Thoracic aorta endothelial cell (primary cell): ENCODE data around the gene C3orf80. TPM values are rescaled to one million over a fixed set of nuclear protein-coding genes. Genes with fewer than 3 reads are reported as not detected.

ENCODE experiments used
- total RNA-seq: library from RNA; depleted of rRNA; stranded (reverse); fragments of >200 nt; gene quantifications from 2 replicates; pipeline ENCODE4 v1.2.3, GENCODE V29; 2012

The C3orf80 gene
- not detected in 2 replicates for total RNA-seq

GRCh38 chr3:160225176-160226025 is at the start of gene C3orf80:
TSS of gene C3orf80 (plus strand) at chr3:160225422. CDS start at chr3:160225636, 214 bp downstream.

Other genes starting within 250 kb of the C3orf80 start
- 0.65 and 0.80 TPM in 2 replicates for gene IL12A, start 236.6 kb upstream of the C3orf80 start, total RNA-seq
- gene IFT80, start 173.8 kb downstream of the C3orf80 start, total RNA-seq, result 32.3 and 42.2 TPM in 2 replicates
- 245 and 315 TPM in 2 replicates for gene SMC4, start 174.2 kb downstream of the C3orf80 start, total RNA-seq
- gene TRIM59, start 224.4 kb downstream of the C3orf80 start, total RNA-seq, result 40.6 and 63.5 TPM in 2 replicates